IMR-90 (cell line): ENCODE results near the gene SLC31A1. TPM values are rescaled to one million over a fixed set of nuclear protein-coding genes. Genes with fewer than 3 reads are reported as not detected.

Source experiments
- ATAC-seq: fragments of 200-7000 bp; cut with Tn5 transposase; 2 replicates; pipeline ENCODE4 v1.9.1; 2020; ENCODE audit warnings: low read depth, mild to moderate bottlenecking, moderate library complexity
- BruUV-seq: library from RNA; stranded (reverse); fragments of 400-500 nt; replicated peaks from 2 replicates; lab custom pipeline; 2021; lab: Mats Ljungman, UMichigan
- CTCF ChIA-PET: fragments of 300-600 bp; formaldehyde crosslinking; extraction: SDS; loops from one replicate; lab custom pipeline; 2021; ENCODE audit warnings: antibody characterized with exemption; lab: Yijun Ruan, JAX
- POLR2A ChIA-PET: fragments of 300-600 bp; sonication (Branson Sonifier 250); formaldehyde crosslinking; loops from one replicate; lab custom pipeline; 2022; ENCODE audit warnings: antibody characterized with exemption; ENCODE audit not compliant: unreplicated experiment; lab: Charles Lee
- DNase-seq: peaks from one replicate; pipeline ENCODE4 v3.0.0; 2013
- H2AFZ ChIP-seq: replicated peaks from 2 replicates; pipeline ENCODE3; 2013; ENCODE audit warnings: low read length, mild to moderate bottlenecking; ENCODE audit not compliant: poor library complexity
- H2AK5ac ChIP-seq: 2 replicates; pipeline ENCODE4 v1.6.1; 2013; ENCODE audit warnings: low read depth, low read length, inconsistent platforms
- H2AK9ac ChIP-seq: replicated peaks from 2 replicates; pipeline ENCODE3; 2013; ENCODE audit warnings: mild to moderate bottlenecking, low read depth, low read length, moderate library complexity; ENCODE audit not compliant: poor library complexity
- H2BK120ac ChIP-seq: 2 replicates; pipeline ENCODE4 v1.6.1; 2013; ENCODE audit warnings: low read depth, low read length, inconsistent platforms
- H2BK15ac ChIP-seq: 3 replicates; pipeline ENCODE4 v1.6.1; 2013; ENCODE audit warnings: low read depth, low read length, inconsistent platforms
- H2BK20ac ChIP-seq: 2 replicates; pipeline ENCODE4 v1.6.1; 2013; ENCODE audit warnings: low read depth, mild to moderate bottlenecking, inconsistent platforms, low read length, moderate library complexity
- H2BK5ac ChIP-seq: 2 replicates; pipeline ENCODE4 v1.6.1; 2013; ENCODE audit warnings: mild to moderate bottlenecking, low read depth, low read length, inconsistent platforms; ENCODE audit not compliant: poor library complexity, severe bottlenecking
- H3K14ac ChIP-seq: replicated peaks from 2 replicates; pipeline ENCODE4 v1.6.1; 2013; ENCODE audit warnings: low read depth, low read length, inconsistent platforms
- H3K18ac ChIP-seq: 2 replicates; pipeline ENCODE4 v1.6.1; 2013; ENCODE audit warnings: low read depth, low read length, control low read depth
- H3K23ac ChIP-seq: 2 replicates; pipeline ENCODE4 v1.6.1; 2013; ENCODE audit warnings: low read depth, low read length, inconsistent platforms
- H3K27ac ChIP-seq: 2 replicates; pipeline ENCODE4 v1.5.1; 2013; ENCODE audit warnings: mild to moderate bottlenecking, control low read depth, low read length; ENCODE audit not compliant: insufficient read depth
- H3K27me3 ChIP-seq: 2 replicates; pipeline ENCODE4 v1.6.1; 2013; ENCODE audit warnings: low read length; ENCODE audit not compliant: control insufficient read depth, insufficient read depth
- H3K36me3 ChIP-seq: 2 replicates; pipeline ENCODE4 v1.6.1; 2013; ENCODE audit warnings: low read length, mixed read lengths; ENCODE audit not compliant: control insufficient read depth, insufficient read depth
- H3K4ac ChIP-seq: 2 replicates; pipeline ENCODE4 v1.6.1; 2013; ENCODE audit warnings: low read depth, low read length, inconsistent platforms
- H3K4me1 ChIP-seq: 2 replicates; pipeline ENCODE4 v1.6.1; 2013; ENCODE audit warnings: low read length, mixed read lengths; ENCODE audit not compliant: control insufficient read depth, insufficient read depth
- H3K4me2 ChIP-seq: 2 replicates; pipeline ENCODE4 v1.6.1; 2013; ENCODE audit warnings: low read depth, mild to moderate bottlenecking, control low read depth, low read length, moderate library complexity
- H3K4me3 ChIP-seq: 2 replicates; pipeline ENCODE4 v1.5.1; 2013; ENCODE audit warnings: low read depth, mild to moderate bottlenecking, control low read depth, low read length, moderate library complexity; ENCODE audit not compliant: insufficient read depth
- H3K56ac ChIP-seq: 2 replicates; pipeline ENCODE4 v1.6.1; 2013; ENCODE audit warnings: low read length, inconsistent platforms; ENCODE audit not compliant: insufficient read depth; ENCODE audit errors: extremely low read depth
- H3K79me1 ChIP-seq, 2 experiments: 2 replicates each; pipeline ENCODE4 v1.6.1; 2013; ENCODE audit warnings: low read length in 2 of 2, inconsistent platforms in 1 of 2, low read depth in 1 of 2
- H3K9ac ChIP-seq: 2 replicates; pipeline ENCODE4 v1.6.1; 2013; ENCODE audit warnings: low read depth, low read length, control low read depth
- H3K9me1 ChIP-seq: 2 replicates; pipeline ENCODE4 v1.6.1; 2013; ENCODE audit warnings: low read length, inconsistent platforms; ENCODE audit not compliant: insufficient read depth
- H3K9me3 ChIP-seq: 2 replicates; pipeline ENCODE4 v1.6.1; 2013; ENCODE audit warnings: low read length; ENCODE audit not compliant: control insufficient read depth, insufficient read depth
- H4K20me1 ChIP-seq: 2 replicates; pipeline ENCODE4 v1.6.1; 2013; ENCODE audit warnings: low read length, inconsistent platforms; ENCODE audit not compliant: insufficient read depth
- H4K5ac ChIP-seq: 2 replicates; pipeline ENCODE4 v1.6.1; 2013; ENCODE audit warnings: mild to moderate bottlenecking, low read depth, low read length, control low read depth
- H4K8ac ChIP-seq, 2 experiments: 2 replicates each; pipeline ENCODE4 v1.6.1; 2013; ENCODE audit warnings: low read depth in 2 of 2, low read length in 2 of 2, control low read depth in 1 of 2, inconsistent platforms in 1 of 2
- H4K91ac ChIP-seq: 2 replicates; pipeline ENCODE4 v1.6.1; 2013; ENCODE audit warnings: low read depth, low read length, inconsistent platforms; ENCODE audit not compliant: insufficient read depth
- BHLHE40 ChIP-seq: fragments of 150-350 bp; IDR thresholded peaks from 2 replicates; pipeline ENCODE4 v1.6.1; 2016; ENCODE audit warnings: mild to moderate bottlenecking, low read depth, low read length
- CEBPB ChIP-seq: IDR thresholded peaks from 2 replicates; pipeline ENCODE4 v1.6.1; 2012; ENCODE audit warnings: low read depth, low read length, improper control_type of control experiment
- CHD1 ChIP-seq: IDR thresholded peaks from 2 replicates; pipeline ENCODE4 v1.6.1; 2012; ENCODE audit warnings: low read depth, low read length, improper control_type of control experiment
- CTCF ChIP-seq: conservative IDR thresholded peaks from 2 replicates; pipeline ENCODE4 v1.5.1; 2012; ENCODE audit warnings: mild to moderate bottlenecking, low read depth, low read length, improper control_type of control experiment
- MAZ ChIP-seq: IDR thresholded peaks from 2 replicates; pipeline ENCODE4 v1.6.1; 2012; ENCODE audit warnings: low read depth, mild to moderate bottlenecking, low read length, improper control_type of control experiment, moderate library complexity, borderline replicate concordance
- NFE2L2 ChIP-seq: fragments of 150-350 bp; IDR thresholded peaks from 2 replicates; pipeline ENCODE4 v1.6.1; 2016; ENCODE audit warnings: low read depth, mild to moderate bottlenecking, low read length
- RAD21 ChIP-seq: IDR thresholded peaks from 2 replicates; pipeline ENCODE4 v1.6.1; 2012; ENCODE audit warnings: low read length, improper control_type of control experiment
- RCOR1 ChIP-seq: IDR thresholded peaks from 2 replicates; pipeline ENCODE4 v1.6.1; 2012; ENCODE audit warnings: mild to moderate bottlenecking, low read length, improper control_type of control experiment; ENCODE audit not compliant: insufficient replicate concordance
- RFX5 ChIP-seq: IDR thresholded peaks from 2 replicates; pipeline ENCODE4 v1.8.0; 2012; ENCODE audit warnings: low read depth, mild to moderate bottlenecking, low read length, moderate library complexity
- SMC3 ChIP-seq: fragments of 150-350 bp; IDR thresholded peaks from 2 replicates; pipeline ENCODE4 v1.6.1; 2016; ENCODE audit warnings: low read depth, mild to moderate bottlenecking, antibody characterized with exemption, low read length, moderate library complexity
- WGBS, 2 experiments: methylation state at CpG; one replicate each; pipeline versions ENCODE4 v1.1.5 to v1.1.7; 2013; ENCODE audit warnings: missing lambda C conversion rate in 2 of 2; ENCODE audit not compliant: insufficient read length in 1 of 2; ENCODE audit errors: extremely low coverage in 2 of 2; 5-methylcytosine and 5-hydroxymethylcytosine counted together
- dilution Hi-C: fragments of 300-500 bp; cut with HindIII; formaldehyde crosslinking; loops from one replicate; pipeline ENCODE4 v1.14.3; 2018; ENCODE audit warnings: low sequenced_read_pairs; ENCODE audit not compliant: unreplicated experiment
- in situ Hi-C: fragments of 300-500 bp; cut with MboI; formaldehyde crosslinking; loops from 3 replicates; pipeline ENCODE4 v1.14.3; 2019; ENCODE audit warnings: low sequenced_read_pairs, inconsistent platforms, mixed read lengths
- intact Hi-C: fragments of 100-400 bp; cut with micrococcal nuclease; formaldehyde crosslinking; loops from 2 replicates; pipeline ENCODE4 v1.10.0; 2022
- polyA plus RNA-seq, 3 experiments: library from polyadenylated mRNA; depleted of rRNA; stranded (reverse); fragments of >200 nt; gene quantifications; 2 replicates each; pipeline ENCODE4 v1.2.3, GENCODE V29; 2012; ENCODE audit warnings: low replicate concordance in 1 of 3
- total RNA-seq: library from RNA; depleted of rRNA; stranded (reverse); fragments of >200 nt; gene quantifications from 2 replicates; pipeline ENCODE4 v1.2.3, GENCODE V29; 2012

Gene SLC31A1
- total and polyA plus RNA-seq, 2 of the 4 experiments (the other 2 are of a cell fraction) = 17.9 to 23.3 TPM

GRCh38 chr9:113185271-113185670 lies 36.1 kb upstream of the SLC31A1 start:
- Histone ChIP-seq H4K91ac (no peak overlapping the region), H3K9ac (no peak overlapping the region), H2BK15ac (no peak overlapping the region), H3K4me2 (no peak overlapping the region), H2AK5ac (no peak overlapping the region), H2AK9ac (no peak overlapping the region), H3K9me1 (peaks cover 15% of the 10 kb centered on the region), H3K79me1 (peaks cover 4 to 20% of the 10 kb centered on the region in 2 experiments), H4K20me1 (no peaks in the 10 kb centered on the region), H3K23ac (no peak overlapping the region), H3K4ac (no peak overlapping the region), H3K36me3 (peaks cover 23% of the 10 kb centered on the region), H3K56ac (no peak overlapping the region), H4K8ac (no peak overlapping the region), H2BK5ac (no peak overlapping the region), H3K27me3 (no peaks in the 10 kb centered on the region), H3K4me1 (peaks cover 6% of the 10 kb centered on the region), H2AFZ (no peak overlapping the region), H3K9me3 (no peaks in the 10 kb centered on the region), H2BK120ac (no peak overlapping the region), H4K5ac (no peak overlapping the region), H3K18ac (no peak overlapping the region), H3K14ac (no peak overlapping the region), H2BK20ac (no peak overlapping the region), H3K27ac (no peak overlapping the region), H3K4me3 (no peak overlapping the region)
- DNase-seq (no peak), ATAC-seq (no peak)
- dilution Hi-C loops (no loop called here), in situ Hi-C loops (no loop called here), intact Hi-C loops (no loop called here)
- ChIA-PET POLR2A (interaction anchor here (0.5 kb wide), 1 partner anchor 18 kb away, joined by 3 read pairs; no protein-coding TSS in a partner anchor), CTCF (no interaction called here)
- BruUV-seq = no TSS peak
- WGBS, 2 experiments = 94% methylated on average over 3 of the region's 4 CpGs; no CpG with 5 or more reads in 1 of the 2 experiments
- TF ChIP-seq CHD1 = no peak
- TF ChIP-seq RFX5 = no peak
- no peak for TF ChIP-seq CEBPB
- no peak for TF ChIP-seq RCOR1
- no peak for TF ChIP-seq CTCF
- TF ChIP-seq BHLHE40 = no peak
- TF ChIP-seq SMC3 = no peak
- no peak for TF ChIP-seq NFE2L2
- no peak for TF ChIP-seq RAD21
- TF ChIP-seq MAZ = no peak
